HG03457 (cell line): ENCODE results near the gene ACOD1.
A peak's percentile ranks its signal among the peaks of the same experiment; 100 is the strongest.
"Not testable (repeated sequence)": the region's sequence is repeated elsewhere in the genome, so short reads cannot be mapped to it uniquely, and the experiment has no call there.

Experiments
- ATAC-seq: cut with Tn5 transposase; IDR thresholded peaks from one replicate; pipeline ENCODE4 v1.9.1; 2021; ENCODE audit warnings: moderate number of reproducible peaks; ENCODE audit not compliant: unreplicated experiment

ACOD1 gene

DNA sequence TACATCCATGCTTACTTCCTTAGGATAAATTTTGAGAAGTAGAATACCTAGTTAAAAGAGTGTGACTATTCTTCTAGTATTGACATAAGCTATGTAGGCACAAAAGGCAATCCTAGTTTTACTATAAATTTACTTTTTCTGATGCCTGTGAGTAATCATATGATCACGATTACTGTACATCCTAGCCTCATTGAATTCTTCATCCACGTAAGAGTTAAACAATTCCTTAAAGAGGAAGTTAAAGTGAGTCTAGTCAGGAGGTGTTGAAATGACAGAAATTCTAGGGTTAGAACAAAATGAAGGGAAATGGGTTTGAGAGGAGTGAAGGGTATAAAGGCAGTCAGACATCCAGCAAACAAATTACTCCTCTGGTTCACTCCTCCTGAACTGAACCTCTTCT lies at the start of gene ACOD1:
ACOD1 (plus strand) TSS at position 363 of the 400 bp plus-strand sequence. CDS start 48 bp downstream, outside the sequence.
- no peak for ATAC-seq

DNA sequence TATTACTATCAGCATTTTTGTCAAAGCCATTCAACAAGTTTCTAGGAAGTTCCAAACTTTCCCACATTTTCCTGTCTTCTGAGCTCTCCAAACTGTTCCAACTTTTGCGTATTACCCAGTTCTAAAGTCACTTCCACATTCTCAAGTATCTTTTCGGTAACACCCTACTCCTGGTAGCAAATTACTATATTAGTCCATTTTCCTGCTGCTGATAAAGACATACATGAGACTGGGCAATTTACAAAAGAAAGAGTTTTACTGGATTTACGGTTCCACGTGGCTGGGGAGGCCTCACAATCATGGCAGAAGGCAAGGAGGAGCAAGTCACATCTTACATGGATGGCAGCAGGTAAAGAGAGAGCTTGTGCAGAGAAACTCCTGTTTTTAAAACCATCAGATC lies 49.2 kb upstream of the ACOD1 start:
- ATAC-seq: not testable (repeated sequence)

DNA sequence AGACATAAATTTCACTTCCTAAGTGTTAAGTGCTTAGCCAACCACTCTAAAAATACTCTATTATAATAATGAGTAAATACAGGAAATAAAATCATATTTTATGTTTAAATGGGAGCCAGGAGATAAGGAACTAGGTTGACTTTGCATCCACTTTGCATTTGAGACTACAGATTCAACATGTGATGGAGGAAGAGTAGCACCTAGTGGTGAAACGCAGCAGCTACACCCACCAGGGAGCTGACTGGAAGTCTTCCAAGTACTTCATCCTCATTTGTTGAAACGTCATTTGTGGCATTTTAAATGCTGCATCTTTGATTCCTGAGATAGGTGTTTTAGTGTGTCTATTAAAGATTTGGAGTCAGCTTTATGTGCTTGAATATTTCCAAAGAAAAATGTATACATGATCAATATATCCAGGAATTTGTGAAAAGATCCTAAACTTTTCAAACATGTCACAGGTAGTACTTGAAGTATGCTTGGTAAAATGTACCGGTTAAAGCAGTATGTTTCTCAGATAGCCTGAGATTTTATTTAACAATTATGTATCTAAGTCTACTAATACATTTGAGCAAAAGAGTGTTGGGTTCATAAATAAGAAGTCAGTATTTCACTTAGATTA lies 44.7 kb upstream of the ACOD1 start:
- peak; percentile 97 for ATAC-seq

DNA sequence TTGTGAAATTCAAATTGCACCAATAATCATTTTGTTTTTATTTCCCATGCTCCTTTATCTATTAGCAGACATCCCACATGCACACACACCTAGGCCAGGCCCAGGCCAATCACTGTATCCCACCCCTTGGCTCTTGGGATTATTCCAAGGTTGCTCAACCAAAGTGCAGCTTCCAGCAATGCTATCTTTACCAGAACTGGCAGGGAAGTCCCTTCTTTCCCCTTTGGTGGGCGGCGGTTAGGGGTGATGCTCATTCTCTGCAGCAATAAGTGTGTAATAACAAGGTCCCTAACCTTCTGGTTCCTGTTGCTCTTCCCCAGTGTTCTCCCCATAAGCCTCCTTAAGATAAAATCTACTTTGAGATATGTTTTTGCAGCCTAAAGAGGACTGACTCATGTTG lies 43.8 kb upstream of the ACOD1 start:
- no peak for ATAC-seq

DNA sequence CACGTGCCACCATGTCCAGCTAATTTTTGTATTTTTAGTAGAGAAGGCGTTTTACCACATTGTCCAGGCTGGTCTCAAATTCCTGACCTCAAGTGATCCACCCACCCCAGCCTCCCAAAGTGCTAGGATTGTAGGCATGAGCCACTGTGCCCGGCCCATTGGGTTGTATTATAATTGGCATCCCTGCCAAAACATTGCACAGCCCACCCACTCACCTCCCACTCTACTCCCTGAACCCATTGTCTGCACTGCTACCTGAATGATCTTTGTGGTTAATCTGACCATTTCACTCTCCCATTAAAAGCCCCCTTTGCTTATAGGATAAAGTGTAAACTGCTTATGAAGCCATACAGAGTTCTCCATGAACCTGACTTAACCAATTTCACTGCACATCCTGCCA lies 35.8 kb upstream of the ACOD1 start:
- no peak for ATAC-seq

DNA sequence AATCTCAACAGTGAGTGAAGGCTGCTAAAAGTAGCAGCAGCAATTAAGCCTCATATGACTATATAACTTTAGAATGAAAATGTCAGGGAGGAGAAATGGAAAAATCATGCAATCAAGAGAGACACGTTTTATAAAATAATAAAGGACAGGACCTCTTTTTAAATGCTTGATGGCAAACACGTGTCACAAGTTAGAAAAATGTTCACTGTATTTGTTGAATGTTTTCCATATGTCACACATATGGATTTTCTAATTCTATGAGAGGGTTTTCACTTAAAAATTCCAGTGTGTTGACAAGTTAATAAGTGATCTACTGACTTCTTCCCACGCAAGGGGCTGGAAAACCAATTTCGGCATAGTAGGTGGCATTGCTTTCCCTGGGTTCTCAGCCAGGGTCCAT lies 34.4 kb upstream of the ACOD1 start:
- ATAC-seq: no peak

DNA sequence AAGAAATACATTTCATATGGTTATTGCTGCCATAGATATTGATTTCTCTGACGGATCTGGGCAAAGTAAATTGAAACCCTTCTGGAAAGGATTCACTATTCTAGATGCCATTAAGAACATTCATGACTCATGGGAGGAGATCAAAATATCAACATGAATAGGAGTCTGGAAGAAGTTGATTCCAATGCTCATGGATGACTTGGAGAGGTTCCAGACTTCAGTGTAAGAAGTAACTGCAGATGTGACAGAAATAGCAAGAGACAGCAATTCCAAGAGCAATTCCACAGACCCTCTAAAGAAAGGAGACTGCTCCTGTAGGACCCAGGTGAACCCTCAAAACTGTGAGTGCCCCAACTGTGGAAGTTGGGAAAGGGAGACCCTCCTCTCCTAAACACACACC lies 31.2 kb upstream of the ACOD1 start:
- no peak for ATAC-seq

DNA sequence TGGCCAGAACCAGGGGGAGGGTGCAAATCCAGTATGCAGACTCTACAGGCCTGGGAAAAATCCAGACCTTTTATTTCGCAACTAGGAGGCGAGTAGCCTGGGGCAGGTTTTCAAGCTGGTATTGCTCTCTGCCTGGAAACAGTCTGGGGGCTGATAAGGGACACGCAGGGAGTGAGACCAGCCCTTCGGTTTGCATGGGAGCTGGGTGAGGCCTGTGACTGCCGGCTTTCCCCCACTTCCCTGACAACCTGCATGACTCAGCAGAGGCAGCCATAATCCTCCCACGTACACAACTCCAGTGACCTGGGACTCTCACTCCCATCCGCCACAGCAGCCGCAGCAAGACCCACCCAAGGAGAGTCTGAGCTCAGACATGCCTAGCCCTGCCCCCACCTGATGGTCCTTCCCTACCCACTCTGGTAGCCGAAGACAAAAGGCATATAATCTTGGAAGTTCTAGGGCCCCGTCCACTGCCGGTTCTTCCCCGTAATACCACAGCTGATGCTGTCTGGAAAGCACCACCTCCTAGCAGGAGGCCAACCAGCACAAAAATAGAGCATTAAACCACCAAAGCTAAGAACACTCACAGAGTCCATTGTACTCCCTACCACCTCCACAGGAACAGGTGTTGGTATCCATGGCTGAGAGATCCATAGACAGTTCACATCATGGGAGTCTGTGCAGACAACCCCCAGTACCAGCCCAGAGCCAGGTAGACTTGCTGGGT lies 30.4 kb upstream of the ACOD1 start:
- not testable (repeated sequence) for ATAC-seq

DNA sequence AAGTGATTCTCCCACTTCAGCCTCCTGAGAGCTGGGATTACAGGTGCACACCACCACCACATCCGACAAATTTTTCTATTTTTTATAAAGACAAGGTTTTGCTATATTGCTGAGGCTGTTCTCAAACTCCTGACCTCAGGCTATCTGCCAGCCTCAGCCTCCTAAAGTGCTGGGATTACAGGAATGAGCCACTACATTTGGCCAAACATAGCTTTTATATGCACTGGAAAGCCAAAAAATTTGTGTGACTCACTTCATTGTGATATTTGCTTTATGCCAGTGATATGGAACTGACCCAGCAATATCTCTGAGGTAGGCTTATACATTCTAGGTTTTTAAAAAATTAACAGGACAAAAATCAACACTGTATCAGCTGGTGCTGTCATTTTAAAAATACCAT lies 26.8 kb upstream of the ACOD1 start:
- no peak for ATAC-seq

DNA sequence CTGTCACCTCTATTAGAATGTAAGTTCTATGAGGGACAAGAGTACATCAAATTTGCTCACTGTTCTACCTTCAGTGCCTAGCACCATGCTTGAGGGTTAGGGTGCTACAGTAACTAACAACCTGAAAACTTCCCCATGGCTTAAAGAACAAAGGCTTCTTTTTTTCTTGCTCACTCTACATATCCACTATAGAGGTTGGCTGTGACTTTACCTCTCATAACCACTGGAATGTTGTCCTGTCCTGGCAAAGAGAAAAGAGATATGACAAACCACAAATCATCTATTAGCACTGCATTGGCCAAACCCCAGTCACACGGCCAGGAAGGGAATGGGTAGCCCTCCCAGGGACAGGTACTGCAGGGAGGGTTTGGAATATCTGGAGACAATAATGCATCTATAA lies 23.2 kb upstream of the ACOD1 start:
- no peak for ATAC-seq

DNA sequence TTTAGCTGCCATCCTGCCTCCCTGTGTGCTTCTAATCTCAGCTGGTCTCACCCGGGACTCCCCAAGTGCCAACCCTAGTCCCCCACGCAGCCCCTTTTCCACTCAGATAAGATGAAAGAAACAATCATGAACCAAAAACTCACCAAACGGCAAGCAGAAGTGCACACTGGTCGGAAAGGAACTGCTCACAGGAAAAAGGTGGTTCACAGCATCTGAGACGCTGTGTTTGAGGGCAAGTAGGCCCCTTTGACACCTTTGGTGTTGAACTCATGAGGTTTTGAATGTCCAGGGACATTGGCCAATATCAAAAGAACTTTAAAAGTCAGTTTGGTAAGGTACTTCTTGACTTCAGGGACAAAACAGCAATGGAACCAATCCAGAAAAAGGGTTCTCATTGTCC lies 20.4 kb upstream of the ACOD1 start:
- ATAC-seq: no peak

DNA sequence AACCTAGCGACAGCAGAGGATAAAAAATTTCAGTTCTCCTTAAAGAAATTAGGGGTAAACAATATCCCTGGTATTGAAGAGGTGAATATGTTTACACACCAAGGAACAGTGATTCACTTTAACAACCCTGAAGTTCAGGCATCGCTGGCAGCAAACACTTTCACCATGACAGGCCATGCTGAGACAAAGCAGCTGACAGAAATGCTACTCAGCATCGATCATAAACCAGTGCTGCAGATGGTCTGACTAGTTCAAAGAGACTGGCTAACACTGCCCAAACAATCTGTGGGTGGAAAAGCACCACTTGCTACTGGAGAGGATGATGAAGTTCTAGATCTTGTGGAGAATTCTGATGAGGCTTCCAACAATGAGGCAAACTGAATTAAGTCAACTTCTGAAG lies 19.9 kb upstream of the ACOD1 start:
- ATAC-seq: no peak

DNA sequence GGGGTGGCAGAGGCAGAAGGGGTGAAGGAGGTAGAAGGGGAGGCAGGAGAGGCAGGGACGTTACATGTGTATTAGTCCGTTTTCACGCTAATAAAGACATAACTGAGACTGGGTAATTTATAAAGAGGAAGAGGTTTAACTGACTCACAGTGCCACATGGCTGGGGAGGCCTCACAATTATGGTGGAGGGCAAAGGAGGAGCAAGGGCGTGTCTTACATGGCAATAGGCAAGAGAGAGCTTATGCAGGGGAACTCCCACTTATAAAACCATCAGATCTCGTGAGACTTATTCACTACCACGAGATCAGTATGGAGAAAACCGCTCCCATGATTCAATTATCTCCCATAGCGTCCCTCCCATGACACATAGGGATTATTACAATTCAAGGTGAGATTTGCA lies 19.0 kb upstream of the ACOD1 start:
- ATAC-seq: peak; percentile 35

DNA sequence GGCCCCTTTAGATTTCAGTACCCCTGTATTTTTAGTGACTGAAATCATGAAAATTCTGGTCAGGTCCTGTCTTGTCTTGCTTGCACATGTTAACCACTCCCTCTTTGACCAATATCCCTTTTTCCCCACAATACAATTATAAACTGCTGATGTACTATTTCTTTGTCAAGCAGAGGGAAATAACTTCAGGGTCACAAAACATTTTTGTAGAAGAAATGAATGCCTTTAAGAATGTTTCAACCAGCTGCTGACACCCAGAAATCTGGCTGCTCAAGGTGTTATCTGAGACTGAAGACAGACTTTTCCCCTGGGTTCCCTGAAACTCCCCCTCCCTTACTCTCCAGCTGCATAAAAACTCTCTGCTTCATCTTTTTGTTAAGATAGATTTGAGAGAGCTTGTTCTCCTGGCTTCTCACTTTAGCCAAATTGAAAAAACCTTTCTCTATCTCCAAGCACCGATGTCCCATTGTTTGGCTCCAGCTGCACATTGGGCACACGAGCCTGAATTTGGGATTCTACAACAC lies 18.4 kb upstream of the ACOD1 start:
- ATAC-seq: peak; percentile 71

DNA sequence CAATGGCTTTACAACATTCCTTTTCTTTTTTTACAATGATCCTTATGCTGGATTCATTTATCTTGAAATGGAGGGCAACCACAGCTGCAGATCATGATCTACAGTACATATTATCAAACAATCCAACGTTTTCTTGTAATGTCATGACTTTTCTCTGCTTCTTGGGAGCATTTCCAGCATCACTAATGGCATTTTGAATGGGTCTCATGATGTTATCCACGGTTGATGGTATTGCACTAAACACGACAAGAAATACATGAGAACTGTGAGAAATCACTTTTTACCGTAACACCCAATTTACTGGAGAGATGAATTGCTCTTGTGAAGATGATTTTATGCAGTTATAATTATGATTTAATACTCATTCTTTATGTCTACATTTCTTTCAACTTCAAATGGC lies 16.2 kb upstream of the ACOD1 start:
- no peak for ATAC-seq

DNA sequence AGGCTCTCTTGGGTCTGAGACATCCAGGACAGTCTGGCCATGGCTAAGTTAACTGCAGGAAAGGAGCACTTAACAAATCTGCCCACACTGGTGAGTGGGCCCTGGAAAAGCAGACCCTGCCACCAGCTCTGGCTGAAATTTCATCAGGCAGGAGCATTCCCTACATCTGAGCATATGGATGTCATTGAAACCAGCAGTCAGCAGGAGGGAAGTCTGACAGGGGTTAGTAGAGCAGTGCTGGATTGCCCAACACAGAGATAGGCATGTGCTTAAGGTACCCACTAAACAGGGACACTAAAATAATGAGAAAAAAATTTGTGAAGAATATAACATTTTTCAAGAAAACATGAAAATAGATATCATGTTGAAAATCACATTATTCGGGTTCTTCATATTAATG lies 13.6 kb upstream of the ACOD1 start:
- no peak for ATAC-seq

DNA sequence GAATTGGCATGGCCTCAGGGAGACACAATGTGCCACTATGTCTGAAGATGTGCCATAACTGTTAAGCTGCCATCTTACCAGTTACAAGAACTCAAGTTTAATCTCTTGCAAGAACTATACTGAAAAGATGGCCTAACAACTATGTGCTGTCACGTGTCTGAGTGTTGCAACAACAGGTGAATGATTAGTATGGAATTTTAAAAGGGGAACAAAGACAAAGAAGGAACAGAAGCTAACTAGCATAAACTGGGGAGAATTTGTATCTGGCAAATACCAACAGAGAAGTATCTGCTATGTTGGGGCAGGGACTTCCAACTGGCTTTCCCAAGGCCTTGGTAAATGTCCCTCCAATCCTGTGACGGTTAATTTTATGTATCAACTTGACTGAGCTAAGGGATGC lies 11.5 kb upstream of the ACOD1 start:
- no peak for ATAC-seq

DNA sequence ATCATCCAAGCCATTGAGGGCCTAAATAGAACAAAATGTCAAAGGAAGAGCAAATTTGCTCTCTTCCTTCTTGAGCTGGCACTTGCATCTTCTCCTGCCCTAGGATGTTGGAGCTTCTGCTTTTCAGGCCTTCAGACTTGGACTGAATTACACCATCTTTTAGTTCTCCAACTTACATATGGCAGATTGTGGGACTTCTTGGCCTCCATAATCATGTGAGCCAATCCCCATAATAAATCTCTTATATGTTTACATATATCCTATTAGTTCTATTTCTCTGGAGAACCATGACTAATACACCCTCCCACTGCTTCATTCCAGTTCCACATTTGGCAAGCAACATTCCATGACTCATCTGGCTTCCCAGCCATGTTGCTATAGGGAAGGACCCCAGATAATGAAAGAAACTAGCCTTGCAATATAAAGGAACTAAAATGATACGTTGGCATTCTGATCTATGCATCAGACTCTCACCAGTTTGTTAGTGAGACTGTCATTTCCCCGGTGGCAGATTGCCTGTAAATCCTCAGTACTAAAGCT lies 11.0 kb upstream of the ACOD1 start:
- no peak for ATAC-seq

DNA sequence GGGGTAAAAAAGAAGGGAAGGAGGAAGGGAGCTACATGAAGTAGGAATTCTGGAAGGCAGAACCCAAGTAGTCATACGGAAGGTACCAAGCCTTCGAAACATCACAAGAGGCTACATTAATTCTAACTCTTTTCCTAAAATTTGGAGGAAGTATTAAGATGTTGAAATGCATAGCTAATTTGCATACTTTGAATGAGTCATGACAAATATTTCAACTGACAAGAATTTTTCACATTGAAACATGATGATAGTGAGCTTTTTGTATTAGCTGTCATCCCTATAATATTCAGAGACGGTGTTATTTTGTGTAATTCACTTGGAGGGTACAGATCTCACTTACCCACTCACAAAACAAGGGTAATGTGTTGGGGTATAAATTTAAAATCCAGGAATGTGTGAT lies 9.1 kb upstream of the ACOD1 start:
- ATAC-seq: no peak

DNA sequence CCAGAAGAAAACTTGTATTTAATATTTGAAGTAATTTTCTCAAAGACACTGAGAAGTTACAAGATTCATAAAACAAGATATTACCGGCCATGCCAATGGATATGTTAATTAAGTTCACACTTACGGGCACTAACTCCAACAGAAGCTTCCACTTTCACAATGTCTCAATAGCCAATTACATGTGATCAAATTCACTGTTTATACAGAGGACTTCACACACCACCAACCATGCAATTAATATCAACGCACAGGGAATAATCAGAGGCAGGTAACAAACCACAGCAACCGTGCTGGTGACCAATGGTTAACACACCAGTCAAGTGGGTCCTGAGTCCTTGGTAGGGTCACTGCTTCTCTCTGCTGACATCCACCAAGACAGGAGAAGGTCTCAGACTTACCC lies 5.9 kb upstream of the ACOD1 start:
- no peak for ATAC-seq

DNA sequence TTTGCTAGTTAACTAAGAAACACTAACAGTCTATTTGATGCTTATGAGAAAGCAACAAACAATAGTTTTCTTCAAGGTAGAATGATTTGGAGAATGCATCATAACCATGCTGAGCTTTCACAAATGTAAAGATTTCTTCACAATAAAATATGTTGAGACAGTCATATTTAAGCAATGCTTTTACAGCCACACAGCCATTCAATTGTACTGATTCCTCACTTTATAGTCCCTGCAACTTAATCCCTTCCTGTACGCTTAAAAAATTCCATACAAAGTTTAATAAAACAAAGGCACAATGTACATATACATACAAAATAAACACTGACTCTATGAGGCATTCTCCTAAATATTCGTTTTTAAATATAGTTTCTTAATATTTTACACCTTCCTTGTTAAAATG lies 4.7 kb upstream of the ACOD1 start:
- no peak for ATAC-seq

DNA sequence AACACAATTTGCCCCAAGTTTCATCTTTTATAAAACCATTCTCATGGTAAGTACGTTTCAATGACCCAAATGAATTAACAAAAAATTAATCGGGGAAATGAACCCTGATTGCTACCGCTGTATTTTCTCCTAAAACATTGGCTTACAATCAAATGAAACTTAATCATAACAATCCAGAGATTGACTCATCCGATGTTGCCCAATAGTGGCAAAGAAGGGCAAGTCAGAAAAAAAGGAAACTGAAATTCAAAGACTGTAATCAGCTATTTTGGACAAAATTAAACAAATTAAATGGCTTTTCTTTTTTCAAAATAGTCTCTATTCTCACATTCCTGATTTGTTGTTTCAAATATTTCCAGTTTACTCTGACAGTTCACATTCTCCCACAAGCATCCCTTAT lies 3.9 kb upstream of the ACOD1 start:
- no peak for ATAC-seq
